ENCODE results near the gene SARNP.

- TF ChIP-seq, protein P1, sequence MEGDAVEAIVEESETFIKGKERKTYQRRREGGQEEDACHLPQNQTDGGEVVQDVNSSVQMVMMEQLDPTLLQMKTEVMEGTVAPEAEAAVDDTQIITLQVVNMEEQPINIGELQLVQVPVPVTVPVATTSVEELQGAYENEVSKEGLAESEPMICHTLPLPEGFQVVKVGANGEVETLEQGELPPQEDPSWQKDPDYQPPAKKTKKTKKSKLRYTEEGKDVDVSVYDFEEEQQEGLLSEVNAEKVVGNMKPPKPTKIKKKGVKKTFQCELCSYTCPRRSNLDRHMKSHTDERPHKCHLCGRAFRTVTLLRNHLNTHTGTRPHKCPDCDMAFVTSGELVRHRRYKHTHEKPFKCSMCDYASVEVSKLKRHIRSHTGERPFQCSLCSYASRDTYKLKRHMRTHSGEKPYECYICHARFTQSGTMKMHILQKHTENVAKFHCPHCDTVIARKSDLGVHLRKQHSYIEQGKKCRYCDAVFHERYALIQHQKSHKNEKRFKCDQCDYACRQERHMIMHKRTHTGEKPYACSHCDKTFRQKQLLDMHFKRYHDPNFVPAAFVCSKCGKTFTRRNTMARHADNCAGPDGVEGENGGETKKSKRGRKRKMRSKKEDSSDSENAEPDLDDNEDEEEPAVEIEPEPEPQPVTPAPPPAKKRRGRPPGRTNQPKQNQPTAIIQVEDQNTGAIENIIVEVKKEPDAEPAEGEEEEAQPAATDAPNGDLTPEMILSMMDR (IDR thresholded peaks at IDR 0.05) = no peak
- no peak for TF ChIP-seq POLR2A (IDR thresholded peaks at IDR 0.05)
These were observed 83.7 kb downstream of the SARNP start for GRCh38 chr12:55733858-55734257.
